ENCODE measurements around the gene GXYLT1.
A peak's percentile ranks its signal among the peaks of the same experiment; 100 is the strongest.

The GXYLT1 gene

GRCh38 chr12:42090899-42091298 is 53.8 kb downstream of the GXYLT1 start:
- in situ Hi-C loops (cut with HindIII; ENCODE audit: low sequenced_read_pairs), result no loop called here
- no peak overlapping the region for H3K4me3 ChIP-seq (ENCODE audit: low read depth, low read length)
- TF ChIP-seq CTCF (IDR thresholded peaks at IDR 0.05; ENCODE audit: low read depth, low read length, missing control alignments), result no peak
- DNase-seq (ENCODE audit: low read depth), result peak; percentile 23

- in situ Hi-C loops (cut with HindIII; ENCODE audit: low sequenced_read_pairs), result no loop called here
- no peak for TF ChIP-seq CTCF (IDR thresholded peaks at IDR 0.05; ENCODE audit: low read depth, low read length, missing control alignments)
- peak; percentile 18 for DNase-seq (ENCODE audit: low read depth)
Observed at GRCh38 chr12:42086031-42086430, 58.6 kb downstream of the GXYLT1 start.

DNA sequence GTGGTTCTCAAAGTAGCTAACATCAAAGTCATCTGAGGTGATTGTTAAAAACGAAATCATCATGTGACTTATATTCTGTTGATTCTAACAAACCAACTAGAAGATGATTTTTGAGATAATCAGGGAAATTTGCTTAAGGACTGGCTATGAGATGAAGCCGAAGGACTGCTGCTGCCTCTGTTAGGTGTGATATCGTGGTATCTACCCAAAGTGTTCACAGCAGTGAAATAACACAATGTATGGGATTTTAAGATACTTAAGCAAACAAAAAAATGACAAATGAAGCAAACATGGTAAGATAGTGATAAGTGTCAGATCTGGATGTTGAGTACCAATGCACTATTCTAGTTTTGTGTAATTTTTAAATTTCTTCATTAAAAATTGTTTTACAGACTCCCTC is 59.1 kb downstream of the GXYLT1 start:
- no peak for TF ChIP-seq CTCF (IDR thresholded peaks at IDR 0.05; ENCODE audit: low read depth, low read length, missing control alignments)
- in situ Hi-C loops (cut with HindIII; ENCODE audit: low sequenced_read_pairs), result no loop called here
- no peak overlapping the region for H3K4me3 ChIP-seq (ENCODE audit: low read depth, low read length)
- DNase-seq (ENCODE audit: low read depth), result no peak

More at GRCh38 chr12:42086031-42086430, 58.6 kb downstream of the GXYLT1 start:
- H3K4me3 ChIP-seq (ENCODE audit: low read depth, low read length), result no peak overlapping the region

DNA sequence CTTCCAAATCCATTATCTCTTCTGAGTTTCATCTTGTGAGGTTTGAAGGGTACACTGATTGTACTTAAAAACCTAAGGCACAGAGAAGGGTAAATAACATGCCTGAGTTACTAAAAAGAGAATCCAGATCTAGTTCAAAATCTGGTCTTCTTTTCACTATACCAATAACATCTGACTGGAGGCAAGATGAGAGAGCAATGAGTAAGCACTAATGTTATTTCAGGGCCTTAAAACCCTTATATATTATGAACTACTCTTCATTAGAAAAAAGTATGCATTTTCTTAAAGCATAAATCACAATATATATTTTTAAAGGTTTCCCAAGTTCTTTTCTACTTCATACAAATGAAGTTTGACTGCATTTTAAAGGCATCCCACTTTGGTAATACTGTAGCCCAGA is 60.2 kb downstream of the GXYLT1 start:
- in situ Hi-C loops (cut with HindIII; ENCODE audit: low sequenced_read_pairs), result no loop called here
- TF ChIP-seq CTCF (IDR thresholded peaks at IDR 0.05; ENCODE audit: low read depth, low read length, missing control alignments), result no peak

DNA sequence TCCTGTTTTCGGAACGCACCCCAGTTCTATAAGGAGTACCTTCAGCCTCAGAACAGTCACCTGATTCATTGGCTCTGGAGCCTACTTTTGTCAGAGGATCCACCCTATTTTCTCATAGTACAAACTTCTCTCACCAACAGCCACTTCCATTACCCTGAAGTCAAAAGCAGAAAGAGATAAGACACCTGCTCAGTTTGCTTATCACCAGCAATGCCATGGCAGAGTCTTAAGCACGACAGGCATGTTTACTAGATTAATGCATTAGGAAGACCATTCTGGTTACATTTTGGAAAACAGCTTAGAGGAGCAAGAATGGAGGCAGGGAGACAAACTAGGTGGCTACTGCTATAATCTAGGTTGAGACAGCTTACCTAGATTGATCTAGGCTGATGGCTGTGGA is 67.7 kb downstream of the GXYLT1 start:
- H3K4me3 ChIP-seq (ENCODE audit: low read depth, low read length), result no peak overlapping the region
- TF ChIP-seq CTCF (IDR thresholded peaks at IDR 0.05; ENCODE audit: low read depth, low read length, missing control alignments), result no peak
- in situ Hi-C loops (cut with HindIII; ENCODE audit: low sequenced_read_pairs), result no loop called here
- DNase-seq (ENCODE audit: low read depth), result no peak

More for the DNA sequence above, 60.2 kb downstream of the GXYLT1 start:
- no peak overlapping the region for H3K4me3 ChIP-seq (ENCODE audit: low read depth, low read length)
- no peak for DNase-seq (ENCODE audit: low read depth)

GRCh38 chr12:42070036-42070435 is 74.6 kb downstream of the GXYLT1 start:
- peak; percentile 12 for DNase-seq (ENCODE audit: low read depth)
- TF ChIP-seq CTCF (IDR thresholded peaks at IDR 0.05; ENCODE audit: low read depth, low read length, missing control alignments), result no peak
- no peak overlapping the region for H3K4me3 ChIP-seq (ENCODE audit: low read depth, low read length)

DNA sequence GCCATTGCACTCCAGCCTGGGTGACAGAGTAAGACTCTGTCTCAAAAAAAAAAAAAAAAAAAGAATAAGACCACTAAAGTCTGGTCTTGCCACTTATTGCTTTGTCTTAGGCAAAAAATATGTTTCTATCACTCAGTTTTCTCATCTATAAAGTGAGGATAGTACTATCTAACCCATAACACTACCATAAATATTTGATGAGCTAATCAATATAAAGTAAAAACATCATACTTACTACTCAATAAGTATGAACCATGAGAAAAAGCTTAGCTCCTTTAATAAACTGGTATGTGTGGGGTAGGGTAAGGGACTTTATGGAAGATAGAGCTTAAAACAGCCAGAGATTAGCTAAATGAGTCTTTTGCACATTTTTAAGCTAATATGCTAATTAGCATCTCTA is 85.5 kb downstream of the GXYLT1 start:
- no peak for TF ChIP-seq CTCF (IDR thresholded peaks at IDR 0.05; ENCODE audit: low read depth, low read length, missing control alignments)
- in situ Hi-C loops (cut with HindIII; ENCODE audit: low sequenced_read_pairs), result no loop called here
- no peak overlapping the region for H3K4me3 ChIP-seq (ENCODE audit: low read depth, low read length)
- no peak for DNase-seq (ENCODE audit: low read depth)

More at GRCh38 chr12:42070036-42070435, 74.6 kb downstream of the GXYLT1 start:
- in situ Hi-C loops (cut with HindIII; ENCODE audit: low sequenced_read_pairs), result no loop called here

All from astrocyte of the cerebellum (primary cell).